ENCODE measurements around the gene PLCL2.

Gene PLCL2

GRCh38 chr3:16884748-16885592, at the start of gene PLCL2:
Gene PLCL2, plus strand, starts transcription at chr3:16884955. Its CDS starts 85 bp downstream, at chr3:16885040.
- peak; percentile 31 for TF ChIP-seq CTCF (IDR thresholded peaks at IDR 0.05; ENCODE audit: extremely low read depth, insufficient read depth, missing control alignments)
- DNase-seq (ENCODE audit: low spot score): peak; percentile 84
- in situ Hi-C loops (cut with MboI; ENCODE audit: low pct_unique_long_range_greater_than_20kb, low sequenced_read_pairs, unreplicated experiment): no loop called here

GRCh38 chr3:16836505-16837237, 48.1 kb upstream of the PLCL2 start:
- in situ Hi-C loops (cut with MboI; ENCODE audit: low pct_unique_long_range_greater_than_20kb, low sequenced_read_pairs, unreplicated experiment): loop anchor here (25.0 kb wide), 2 partner anchors 401 to 549 kb away; no protein-coding TSS in a partner anchor
- TF ChIP-seq CTCF (IDR thresholded peaks at IDR 0.05; ENCODE audit: extremely low read depth, insufficient read depth, missing control alignments): no peak
- no peak for DNase-seq (ENCODE audit: low spot score)

- no peak for DNase-seq (ENCODE audit: low spot score)
- in situ Hi-C loops (cut with MboI; ENCODE audit: low pct_unique_long_range_greater_than_20kb, low sequenced_read_pairs, unreplicated experiment): loop anchor here (25.0 kb wide), 2 partner anchors 400 to 550 kb away; no protein-coding TSS in a partner anchor
- TF ChIP-seq CTCF (IDR thresholded peaks at IDR 0.05; ENCODE audit: extremely low read depth, insufficient read depth, missing control alignments): no peak
Observed at GRCh38 chr3:16837602-16838001, 47.2 kb upstream of the PLCL2 start.

- in situ Hi-C loops (cut with MboI; ENCODE audit: low pct_unique_long_range_greater_than_20kb, low sequenced_read_pairs, unreplicated experiment): loop anchor here (25.0 kb wide), 2 partner anchors 399 to 551 kb away; no protein-coding TSS in a partner anchor
- DNase-seq (ENCODE audit: low spot score): no peak
- TF ChIP-seq CTCF (IDR thresholded peaks at IDR 0.05; ENCODE audit: extremely low read depth, insufficient read depth, missing control alignments): no peak
Observed at GRCh38 chr3:16838561-16838960, 46.2 kb upstream of the PLCL2 start.

- TF ChIP-seq CTCF (IDR thresholded peaks at IDR 0.05; ENCODE audit: extremely low read depth, insufficient read depth, missing control alignments): no peak
- in situ Hi-C loops (cut with MboI; ENCODE audit: low pct_unique_long_range_greater_than_20kb, low sequenced_read_pairs, unreplicated experiment): loop anchor here (25.0 kb wide), 2 partner anchors 398 to 552 kb away; no protein-coding TSS in a partner anchor
- DNase-seq (ENCODE audit: low spot score): no peak
Observed at GRCh38 chr3:16839271-16840100, 45.3 kb upstream of the PLCL2 start.

- DNase-seq (ENCODE audit: low spot score): no peak
- in situ Hi-C loops (cut with MboI; ENCODE audit: low pct_unique_long_range_greater_than_20kb, low sequenced_read_pairs, unreplicated experiment): loop anchor here (25.0 kb wide), 2 partner anchors 397 to 553 kb away; no protein-coding TSS in a partner anchor
- no peak for TF ChIP-seq CTCF (IDR thresholded peaks at IDR 0.05; ENCODE audit: extremely low read depth, insufficient read depth, missing control alignments)
Observed at GRCh38 chr3:16840101-16840424, 44.7 kb upstream of the PLCL2 start.

All from GM13977 (cell line).